ENCODE data around the gene GZMA.
"Not testable (repeated sequence)": the region's sequence is repeated elsewhere in the genome, so short reads cannot be mapped to it uniquely, and the experiment has no call there.

GZMA gene

DNA sequence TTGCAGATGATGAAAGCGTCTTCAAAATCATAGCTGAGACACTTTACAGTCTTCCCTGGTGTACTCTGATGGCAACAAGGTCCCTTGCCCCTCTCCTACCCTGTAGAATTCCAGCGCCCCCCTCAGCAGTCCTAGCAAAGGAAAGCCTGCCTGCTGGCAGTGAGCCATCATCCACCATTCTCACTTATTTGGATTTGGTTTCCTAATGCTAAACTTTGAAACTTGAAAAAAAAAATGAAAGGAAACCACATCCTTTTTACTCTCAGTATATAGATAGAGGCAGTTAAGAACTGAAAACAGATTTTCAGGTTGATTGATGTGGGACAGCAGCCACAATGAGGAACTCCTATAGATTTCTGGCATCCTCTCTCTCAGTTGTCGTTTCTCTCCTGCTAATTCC lies at the start of gene GZMA:
Gene GZMA (plus strand): TSS at position 299 of the 400 bp plus-strand sequence. CDS start 37 bp downstream, at position 336.
- no peak for DNase-seq (ENCODE audit: low read depth in 3 of 3)

DNA sequence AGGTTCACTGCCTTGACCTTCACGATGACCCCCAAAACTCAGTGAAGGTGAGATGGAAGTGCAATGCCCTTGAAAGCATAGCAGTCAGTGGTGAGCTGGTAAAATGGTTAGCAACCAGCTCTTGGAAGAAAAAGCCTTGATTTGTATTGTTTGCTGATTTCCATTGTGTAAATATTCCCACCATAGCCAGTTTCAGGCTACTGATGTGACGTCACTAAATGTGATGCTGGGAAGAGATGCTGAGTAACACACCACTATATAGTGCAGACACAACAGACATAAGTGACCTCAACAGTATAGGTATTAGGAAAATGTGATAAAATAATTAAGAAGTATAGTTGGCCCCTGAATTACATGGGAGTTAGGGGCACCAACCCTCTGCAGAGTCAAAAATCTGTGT lies 47.3 kb upstream of the GZMA start:
- no peak for DNase-seq (ENCODE audit: low read depth in 3 of 3)

DNA sequence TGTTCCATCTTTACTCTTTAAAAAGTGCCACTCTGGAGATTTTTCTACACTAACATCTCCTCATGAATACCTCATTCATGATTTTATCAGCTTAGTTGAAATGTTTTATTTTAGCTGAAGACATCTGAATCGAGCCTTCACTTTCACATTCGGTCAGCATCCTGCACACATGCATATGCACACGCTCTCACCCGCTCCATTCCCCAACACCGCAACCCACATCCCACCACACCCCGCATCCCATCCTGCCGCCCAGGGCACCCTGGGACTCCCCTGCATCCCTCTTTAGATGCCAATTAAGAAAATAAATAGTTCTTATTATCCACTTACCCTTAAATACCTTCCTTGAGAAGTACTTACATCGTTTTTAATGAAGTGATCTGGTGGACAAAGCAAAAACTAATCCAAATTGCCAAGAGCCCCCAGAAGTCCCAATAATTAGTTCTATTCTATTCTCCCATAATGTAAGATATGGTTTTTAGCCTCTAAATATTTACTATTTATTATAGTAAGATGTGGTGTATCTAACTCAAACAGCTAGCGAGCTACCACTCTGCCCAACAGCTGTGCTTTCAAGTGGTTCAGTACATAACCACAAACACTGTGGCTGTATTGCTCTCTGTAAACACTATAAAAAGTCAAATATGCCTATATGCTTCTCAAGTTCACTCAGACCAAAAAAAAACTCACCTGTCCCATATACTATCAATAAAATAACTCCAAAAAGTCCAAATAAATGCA lies 40.2 kb upstream of the GZMA start:
- DNase-seq (ENCODE audit: low read depth in 3 of 3) = peak; percentile 15 to 41 (median 20)

DNA sequence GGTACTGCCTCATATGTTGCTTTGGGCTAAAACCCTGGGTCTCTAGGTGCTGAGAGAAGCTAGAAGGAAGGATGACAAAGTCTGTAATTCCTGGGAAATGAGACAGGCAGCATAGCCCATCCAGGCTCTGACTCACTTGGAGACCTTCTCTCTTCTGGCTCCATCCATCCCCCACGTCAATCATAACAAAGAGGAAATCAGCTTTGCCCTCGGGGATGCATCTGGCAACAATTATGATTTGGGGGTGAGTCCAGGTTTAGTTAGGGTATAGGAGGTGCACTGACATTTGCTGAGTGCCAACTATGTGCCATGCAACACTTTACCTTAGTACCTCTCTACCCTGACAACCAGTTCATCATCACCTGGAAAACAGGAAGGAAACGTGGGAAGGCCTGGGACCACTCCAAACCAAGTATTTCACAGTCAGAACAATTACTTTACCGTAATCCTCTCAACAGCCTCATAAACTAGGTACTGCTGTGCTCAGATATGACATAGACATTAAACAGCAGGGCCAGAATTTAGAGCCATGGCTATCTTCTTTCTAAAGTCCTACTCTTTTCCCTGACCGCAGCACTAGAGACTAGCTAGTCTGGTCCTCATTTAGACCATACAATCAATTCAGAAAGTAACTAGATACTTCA lies 39.1 kb upstream of the GZMA start:
- no peak for DNase-seq (ENCODE audit: low read depth in 3 of 3)

DNA sequence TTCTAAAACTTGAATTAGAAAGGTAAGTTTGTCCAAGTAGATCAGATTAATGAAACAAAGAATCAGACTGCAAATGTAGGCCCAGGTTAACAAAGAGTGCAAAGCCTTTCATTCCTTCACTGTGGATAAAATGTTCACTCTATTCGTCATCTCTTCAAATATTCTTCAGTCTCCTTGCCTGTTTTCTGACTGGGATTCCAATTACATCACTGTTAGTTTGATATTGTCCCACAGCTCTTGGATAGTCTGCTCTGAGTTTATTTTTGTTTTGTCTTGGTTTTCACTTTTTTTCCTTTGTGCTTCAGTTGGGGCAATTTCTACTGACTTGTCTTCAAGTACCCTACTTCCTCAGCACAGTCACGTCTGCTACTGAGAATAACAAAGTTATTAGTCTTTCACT lies 38.5 kb upstream of the GZMA start:
- no peak for DNase-seq (ENCODE audit: low read depth in 3 of 3)

DNA sequence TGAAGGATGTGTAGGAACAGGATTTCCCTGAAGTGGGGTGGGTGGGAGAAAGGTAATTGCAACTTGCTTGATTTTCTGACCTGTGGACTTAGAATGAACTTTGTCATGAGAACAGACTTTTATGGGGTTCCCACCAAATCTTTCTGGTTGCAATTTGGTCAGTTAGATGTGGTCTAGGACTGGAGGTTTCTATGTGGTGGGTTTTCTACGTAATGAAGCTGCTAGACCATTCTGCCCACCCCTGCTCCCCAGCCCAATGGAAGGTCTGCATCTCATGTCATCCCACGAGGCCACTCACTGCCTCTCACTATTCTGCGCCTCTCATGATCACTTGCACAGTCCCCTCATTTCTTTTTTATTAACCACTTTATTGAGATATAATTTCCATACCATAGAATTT lies 37.9 kb upstream of the GZMA start:
- DNase-seq (ENCODE audit: low read depth in 3 of 3) = no peak

DNA sequence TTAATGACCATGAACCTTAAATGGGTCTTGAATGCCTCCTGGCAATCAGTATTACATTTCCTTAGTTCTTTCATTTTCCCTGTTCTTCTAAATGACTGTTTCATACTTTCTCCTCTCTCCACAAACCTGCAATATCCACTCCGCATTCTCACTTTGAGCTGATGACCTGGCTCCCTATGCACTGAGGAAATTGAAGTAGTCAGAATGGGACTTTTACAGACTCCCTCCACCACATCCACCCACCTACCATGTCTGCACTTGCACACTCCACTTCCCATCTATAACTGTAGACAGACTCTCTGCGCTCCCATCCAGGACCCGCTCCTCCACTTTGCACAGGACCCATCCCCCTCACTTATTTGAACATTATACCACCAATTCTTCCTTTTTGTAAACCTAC lies 36.2 kb upstream of the GZMA start:
- DNase-seq (ENCODE audit: low read depth in 3 of 3) = no peak

DNA sequence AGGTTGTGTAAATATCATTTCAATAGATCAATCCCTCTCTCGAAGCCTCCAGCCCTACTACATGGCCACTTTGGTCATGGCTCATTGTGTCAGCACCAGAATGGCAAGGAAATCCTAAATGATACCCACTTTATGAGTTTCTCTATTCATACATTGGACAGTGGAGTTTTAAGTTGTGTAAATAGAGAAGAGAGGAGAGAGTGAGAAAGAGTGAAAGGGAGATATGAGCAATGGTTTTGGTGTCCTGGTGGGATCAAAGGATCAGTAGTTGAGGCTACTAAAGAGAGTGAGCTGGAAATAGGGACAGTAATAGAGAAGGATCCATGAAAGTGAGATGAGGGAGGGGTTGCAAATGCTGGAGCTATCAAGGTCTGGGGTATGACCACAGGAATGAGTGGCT lies 31.5 kb upstream of the GZMA start:
- no peak for DNase-seq (ENCODE audit: low read depth in 3 of 3)

DNA sequence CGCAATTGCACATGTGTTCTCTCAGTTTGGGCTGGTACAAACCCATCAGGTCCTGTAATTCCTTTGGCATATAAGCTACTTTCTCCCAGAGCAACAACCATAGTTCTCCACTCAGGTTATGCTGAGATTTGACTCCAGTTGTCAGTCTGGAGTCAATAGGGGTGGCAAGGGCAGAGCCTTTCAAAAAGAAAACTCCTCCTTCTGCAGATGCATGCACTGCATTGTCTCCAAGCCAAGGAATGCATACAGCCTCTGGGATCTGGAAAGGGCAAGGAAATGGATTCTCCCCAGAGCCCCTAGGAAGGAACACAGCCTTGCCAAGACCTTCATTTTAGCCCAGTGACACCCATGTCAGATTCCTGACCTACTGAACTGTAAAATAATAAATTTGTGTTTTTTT lies 31.0 kb upstream of the GZMA start:
- no peak for DNase-seq (ENCODE audit: low read depth in 3 of 3)

DNA sequence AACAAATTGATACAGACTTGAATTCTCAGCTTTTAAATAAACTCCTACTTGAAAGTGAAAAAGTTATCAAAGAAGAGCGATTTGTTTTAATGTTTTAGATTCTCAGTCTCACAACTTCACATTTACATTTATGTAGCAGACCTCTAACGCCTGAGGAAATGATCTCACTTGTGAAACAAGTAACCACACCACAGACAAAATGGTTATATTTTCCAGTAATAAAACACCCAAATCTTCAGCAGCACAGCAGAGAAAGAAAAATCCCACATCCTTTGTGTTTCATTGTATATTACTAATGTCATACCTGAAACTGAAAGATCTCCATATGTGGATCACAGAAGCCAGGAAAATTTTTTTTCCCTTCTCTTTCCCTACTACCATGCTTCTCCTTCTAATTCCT lies 29.8 kb upstream of the GZMA start:
- no peak for DNase-seq (ENCODE audit: low read depth in 3 of 3)

DNA sequence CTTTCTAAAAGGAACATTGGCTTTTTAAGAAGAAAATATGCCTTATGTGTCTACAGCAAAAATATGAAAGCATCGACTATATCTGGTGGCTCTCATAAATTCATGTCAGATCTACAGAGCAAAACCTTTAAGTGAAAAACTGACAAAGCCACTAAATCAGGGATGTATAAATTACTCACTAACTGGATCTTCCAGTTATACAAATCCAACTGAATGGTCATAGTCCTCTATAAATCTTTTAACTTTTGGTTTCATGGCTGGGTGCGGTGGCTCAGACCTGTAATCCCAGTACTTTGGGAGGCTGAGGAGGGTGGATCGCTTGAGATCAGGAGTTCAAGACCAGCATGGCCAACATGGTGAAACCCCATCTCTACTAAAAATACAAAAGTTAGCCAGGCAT lies 29.2 kb upstream of the GZMA start:
- DNase-seq (ENCODE audit: low read depth in 3 of 3) = no peak

DNA sequence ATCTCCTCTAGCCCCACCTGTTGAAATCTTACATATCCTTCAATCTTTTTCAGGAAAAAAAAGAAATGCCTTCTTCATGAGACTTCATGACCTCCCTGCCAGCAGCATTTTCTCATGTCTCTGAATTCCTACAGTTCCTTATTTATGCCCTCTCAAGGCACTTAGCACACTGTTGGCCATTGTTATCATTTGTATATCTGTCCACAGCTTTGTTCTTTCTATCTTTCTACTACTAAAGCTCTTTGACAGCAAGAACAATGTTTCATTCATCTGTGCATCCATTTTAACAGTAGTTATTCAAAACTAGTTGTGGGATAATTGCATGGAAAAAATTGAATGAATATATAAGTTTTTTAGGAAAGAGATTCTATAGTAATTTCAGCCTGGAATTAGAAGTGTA lies 20.9 kb upstream of the GZMA start:
- no peak for DNase-seq (ENCODE audit: low read depth in 3 of 3)

DNA sequence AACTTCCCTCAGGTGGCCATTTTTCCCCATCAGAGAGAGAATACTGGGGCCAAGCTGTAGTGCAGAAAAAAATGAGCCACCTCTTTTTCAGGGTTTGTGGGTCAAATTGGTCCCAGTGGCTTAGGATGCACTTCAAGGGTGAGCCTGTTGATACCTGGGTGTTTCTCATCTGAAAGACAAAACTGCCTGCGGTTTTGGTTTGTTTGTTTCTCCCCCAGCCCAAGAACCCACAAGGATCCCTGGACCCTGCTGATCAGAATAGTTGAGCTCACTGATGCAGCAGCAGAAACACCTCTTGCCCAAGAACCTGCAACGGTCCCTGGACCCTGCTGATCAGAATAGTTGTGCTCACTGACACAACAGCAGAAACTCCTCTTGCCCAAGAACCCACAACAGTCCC lies 13.1 kb upstream of the GZMA start:
- DNase-seq (ENCODE audit: low read depth in 3 of 3) = not testable (repeated sequence)

DNA sequence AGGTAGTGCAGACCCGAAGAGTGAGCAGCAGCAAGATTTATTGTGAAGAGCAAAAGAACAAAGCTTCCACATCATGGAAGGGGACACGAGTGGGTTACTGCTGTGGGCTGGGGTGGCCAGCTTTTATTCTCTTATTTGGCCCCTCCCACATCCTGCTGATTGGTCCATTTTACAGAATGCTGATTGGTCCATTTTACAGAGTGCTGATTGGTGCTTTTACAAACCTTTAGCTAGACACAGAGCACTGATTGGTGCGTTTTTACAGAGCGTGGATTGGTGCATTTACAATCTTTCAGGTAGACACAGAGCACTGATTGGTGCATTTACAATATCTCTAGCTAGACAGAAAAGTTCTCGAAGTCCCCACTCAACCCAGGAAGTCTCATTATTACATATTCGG lies 11.4 kb upstream of the GZMA start:
- DNase-seq (ENCODE audit: low read depth in 3 of 3) = not testable (repeated sequence)

DNA sequence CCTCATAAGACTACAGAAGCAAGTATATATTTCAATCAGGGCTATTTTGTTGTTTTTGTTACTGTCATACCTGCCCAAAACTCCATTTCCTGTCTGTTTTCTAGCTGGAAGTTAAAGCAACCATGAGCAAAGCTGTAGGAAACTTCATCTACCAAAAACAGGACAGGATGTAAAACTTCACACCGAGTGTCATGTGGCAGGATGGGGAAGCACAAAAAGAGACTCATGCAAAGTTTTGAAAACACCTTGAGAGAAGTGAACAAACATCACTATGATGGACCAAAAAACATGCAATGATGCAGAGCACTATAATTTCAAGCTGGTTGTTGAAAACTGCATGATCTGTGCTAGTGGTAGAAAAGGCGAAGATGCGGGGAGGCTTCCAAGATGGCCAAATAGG lies 6.3 kb upstream of the GZMA start:
- DNase-seq (ENCODE audit: low read depth in 3 of 3) = no peak

DNA sequence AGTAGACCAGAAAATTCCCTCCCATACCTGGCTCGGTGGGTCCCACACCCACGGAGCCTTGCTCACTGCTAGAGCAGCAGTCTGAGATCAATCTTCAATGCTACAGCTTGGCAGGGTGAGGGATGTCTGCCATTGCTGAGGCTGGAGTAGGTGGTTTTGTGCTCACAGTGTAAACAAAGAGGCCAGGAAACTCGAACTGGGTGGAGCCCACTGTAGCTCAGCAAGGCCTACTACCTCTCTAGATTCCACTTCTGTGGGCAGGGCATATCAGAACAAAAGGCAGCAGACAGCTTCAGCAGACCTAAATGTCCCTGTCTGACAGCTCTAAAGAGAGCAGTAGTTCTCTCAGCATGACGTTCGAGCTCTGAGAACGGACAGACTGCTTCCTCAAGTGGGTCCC lies 5.6 kb upstream of the GZMA start:
- no peak for DNase-seq (ENCODE audit: low read depth in 3 of 3)

DNA sequence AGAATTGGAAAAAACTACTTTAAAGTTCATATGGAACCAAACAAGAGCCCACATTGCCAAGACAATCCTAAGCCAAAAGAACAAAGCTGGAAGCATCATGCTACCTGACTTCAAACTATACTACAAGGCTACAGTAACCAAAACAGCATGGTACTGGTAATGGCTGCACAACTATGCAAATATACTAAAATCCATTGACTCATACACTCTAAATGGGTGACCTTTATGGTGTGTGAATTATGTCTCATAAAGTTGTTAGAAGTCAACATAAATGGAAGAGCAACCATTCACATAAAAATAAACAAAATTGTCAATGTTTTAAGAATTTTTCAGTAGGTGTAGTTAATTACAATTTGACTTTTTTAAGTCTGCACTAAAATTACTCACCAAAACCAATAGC lies 1.3 kb upstream of the GZMA start:
- not testable (repeated sequence) for DNase-seq (ENCODE audit: low read depth in 3 of 3)

DNA sequence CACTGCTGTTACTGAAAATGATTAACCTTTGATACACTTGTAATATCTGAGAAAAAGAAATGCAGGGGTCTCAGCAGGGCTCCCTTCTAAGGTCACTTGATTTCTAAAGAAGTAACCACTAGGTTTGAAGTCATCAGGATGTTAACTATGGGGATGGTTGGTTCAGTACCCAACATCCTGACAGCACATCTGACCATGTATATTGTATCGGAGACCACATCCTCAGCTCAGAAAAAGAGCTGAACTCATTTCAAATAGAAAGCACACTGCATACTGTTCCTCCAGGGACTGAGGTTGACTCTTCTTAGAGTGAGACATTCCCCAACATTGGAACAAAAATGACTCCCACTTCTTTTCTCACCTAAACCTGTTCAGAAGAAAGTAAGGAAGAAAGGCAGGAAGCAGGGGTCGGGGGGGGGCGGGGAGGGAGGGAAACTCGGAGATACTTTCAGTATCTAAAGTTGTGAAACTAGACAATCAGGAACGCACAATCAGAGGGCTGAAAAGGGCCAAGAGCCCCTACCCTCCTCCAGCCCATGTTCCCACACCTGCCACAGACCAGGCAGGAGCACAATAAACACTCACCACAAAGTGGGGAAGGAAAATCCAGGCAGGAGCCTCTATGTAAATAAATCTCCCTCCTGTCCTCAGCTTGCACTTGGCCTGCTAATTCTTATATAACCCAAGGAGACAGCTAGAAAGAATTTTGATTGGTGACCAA lies 730 bp upstream of the GZMA start:
- DNase-seq (ENCODE audit: low read depth in 3 of 3) = no peak

DNA sequence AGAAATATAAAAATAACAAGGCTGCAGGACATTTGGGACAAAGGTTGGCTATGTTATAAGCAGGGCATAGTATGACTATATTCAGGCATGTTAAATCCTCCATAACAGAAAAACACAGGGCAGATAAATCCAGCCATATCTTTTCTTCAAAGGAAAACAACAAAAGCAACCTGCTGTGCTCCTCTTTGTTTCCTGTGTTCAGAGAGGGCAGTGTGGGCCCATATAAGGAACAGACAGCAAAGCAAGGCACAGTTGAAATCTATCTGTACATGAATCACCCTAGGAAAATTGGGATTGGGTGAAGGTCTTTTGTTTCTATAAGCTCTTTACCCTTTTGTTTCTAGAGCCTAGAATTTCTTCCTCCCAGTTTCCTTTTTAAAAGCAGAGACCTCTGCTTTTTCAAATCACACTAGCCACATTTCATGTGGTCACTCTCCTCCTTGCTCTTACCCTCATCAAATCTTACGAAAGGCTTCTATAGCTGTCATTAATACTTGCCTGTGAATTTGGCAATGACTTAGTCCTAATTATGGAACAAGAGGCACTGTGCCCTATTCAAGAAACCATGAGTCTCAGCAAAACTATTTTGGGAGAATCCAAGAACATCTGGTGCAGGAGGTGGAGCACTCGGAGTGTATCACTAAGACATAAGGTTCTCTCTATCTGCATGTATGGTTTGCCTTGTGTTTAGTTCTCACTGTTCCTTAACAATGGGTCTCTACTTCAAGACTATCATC lies 1.8 kb downstream of the GZMA start:
- no peak for DNase-seq (ENCODE audit: low read depth in 3 of 3)

DNA sequence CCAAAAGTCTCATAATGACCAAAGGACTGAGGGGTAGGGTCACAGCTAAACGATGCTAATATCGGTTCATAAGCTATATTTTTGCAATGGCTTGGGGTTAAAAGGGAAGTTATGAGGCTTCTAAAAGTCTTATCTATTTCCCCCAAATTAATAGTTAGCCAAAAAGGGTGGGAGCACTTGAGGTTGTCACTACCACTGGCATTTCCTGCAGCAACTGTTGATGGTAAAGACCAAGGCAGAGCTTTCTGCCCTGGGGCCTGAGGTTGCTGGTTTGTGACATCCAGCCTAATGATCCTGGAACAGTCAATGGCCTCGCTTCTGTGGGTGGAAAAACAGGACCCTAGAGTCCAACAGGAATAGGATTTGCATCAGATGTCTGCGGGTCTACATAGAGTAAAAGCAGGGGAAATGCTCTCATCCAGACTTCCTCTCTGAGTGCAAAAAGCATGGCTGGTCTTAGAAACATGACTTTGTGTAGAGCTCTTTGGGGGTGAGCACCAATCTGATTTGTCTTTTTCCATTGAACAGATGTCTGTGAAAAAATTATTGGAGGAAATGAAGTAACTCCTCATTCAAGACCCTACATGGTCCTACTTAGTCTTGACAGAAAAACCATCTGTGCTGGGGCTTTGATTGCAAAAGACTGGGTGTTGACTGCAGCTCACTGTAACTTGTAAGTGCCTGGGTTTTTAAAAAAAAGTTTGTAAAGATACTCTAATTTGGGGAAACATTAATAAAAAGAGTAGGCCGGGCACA lies 2.7 kb downstream of the GZMA start:
- no peak for DNase-seq (ENCODE audit: low read depth in 3 of 3)

DNA sequence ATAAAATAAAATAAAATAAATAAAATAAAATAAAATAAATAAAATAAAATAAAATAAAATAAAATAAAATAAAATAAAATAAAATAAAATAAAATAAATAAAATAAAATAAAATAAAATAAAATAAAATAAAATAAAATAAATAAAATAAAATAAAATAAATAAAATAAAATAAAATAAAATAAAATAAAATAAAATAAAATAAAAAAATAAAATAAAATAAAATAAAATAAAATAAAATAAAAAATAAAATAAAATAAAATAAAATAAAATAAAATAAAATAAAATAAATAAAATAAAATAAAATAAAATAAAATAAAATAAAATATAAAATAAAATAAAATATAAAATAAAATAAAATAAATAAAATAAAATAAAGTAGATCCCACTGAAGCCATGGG lies 3.5 kb downstream of the GZMA start:
- DNase-seq (ENCODE audit: low read depth in 3 of 3) = not testable (repeated sequence)

DNA sequence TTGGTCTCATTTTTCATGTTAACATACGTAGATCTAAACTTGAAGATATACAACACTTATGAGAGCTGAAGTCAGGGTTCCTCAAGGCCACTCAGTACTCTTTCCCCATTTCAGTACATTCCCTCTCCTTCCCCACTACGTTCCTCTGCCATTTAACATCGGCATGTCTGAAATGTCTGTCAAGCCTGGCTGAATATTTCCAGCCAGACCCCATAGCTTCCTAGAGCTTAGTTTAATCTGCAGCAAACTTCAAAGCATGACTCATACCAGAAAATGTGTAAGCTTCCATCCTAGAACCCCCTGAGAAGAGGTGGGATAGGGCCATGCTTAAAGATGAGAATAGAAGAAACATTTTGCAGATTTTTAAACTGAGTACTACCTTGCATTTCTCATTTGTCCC lies 6.2 kb downstream of the GZMA start:
- DNase-seq (ENCODE audit: low read depth in 3 of 3) = no peak
